Nephron (organoid): ENCODE measurements around the gene PPRC1.

Experiments
- H3K27ac Mint-ChIP-seq, 3 experiments: 2 replicates each; pipeline ENCODE4 v1.8.0; 2020; ENCODE audit warnings: mixed read lengths in 3 of 3, mild to moderate bottlenecking in 2 of 3, moderate library complexity in 1 of 3
- H3K27me3 Mint-ChIP-seq: 2 replicates; pipeline ENCODE4 v1.8.0; 2021; ENCODE audit warnings: low read depth, mild to moderate bottlenecking, moderate library complexity, mixed read lengths
- H3K36me3 Mint-ChIP-seq: 2 replicates; pipeline ENCODE4 v1.8.0; 2020; ENCODE audit warnings: low read depth, mixed read lengths
- H3K4me1 Mint-ChIP-seq: 2 replicates; pipeline ENCODE4 v1.8.0; 2020; ENCODE audit warnings: mixed read lengths
- H3K4me3 Mint-ChIP-seq, 3 experiments: 2 replicates each; pipeline ENCODE4 v1.8.0; 2020; ENCODE audit warnings: mild to moderate bottlenecking in 3 of 3, mixed read lengths in 3 of 3, moderate library complexity in 2 of 3
- H3K9me3 Mint-ChIP-seq: 2 replicates; pipeline ENCODE4 v1.8.0; 2020; ENCODE audit warnings: mixed read lengths
- TF ChIP-seq, protein P1 (sequence below), 3 experiments: fragments of 200-600 bp; sonication (generic); IDR thresholded peaks; one replicate each; pipeline ENCODE4 v1.5.0; 2021; ENCODE audit warnings: antibody characterized with exemption in 3 of 3; ENCODE audit not compliant: unreplicated experiment in 3 of 3

The PPRC1 gene

DNA sequence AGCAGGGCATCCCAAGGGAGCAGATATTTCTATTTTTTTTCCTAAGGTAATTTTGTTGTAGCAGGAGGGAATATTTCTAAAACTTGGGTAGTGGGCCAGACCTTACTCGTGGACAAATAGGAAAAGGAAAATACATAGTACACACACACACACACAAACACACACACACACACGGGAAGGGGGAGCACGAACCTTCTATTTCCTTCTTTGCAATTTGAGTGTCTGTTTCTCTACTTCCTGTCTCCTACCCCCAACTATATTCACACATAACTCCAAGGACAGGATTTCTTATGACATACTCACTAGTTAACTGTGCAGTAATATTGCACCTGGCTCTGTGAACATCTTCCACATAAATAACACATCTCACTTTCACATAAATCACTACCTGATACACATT is 17.1 kb upstream of the PPRC1 start:
- Mint-ChIP-seq H3K36me3 (peaks cover 18% of the 10 kb centered on the region), H3K27me3 (no peaks in the 10 kb centered on the region), H3K4me3 (peak overlapping the region; percentile 92 to 98 (median 97)), H3K27ac (peak overlapping the region; percentile 95 to 99 (median 96)), H3K9me3 (no peaks in the 10 kb centered on the region), H3K4me1 (peaks cover 65% of the 10 kb centered on the region)
- TF ChIP-seq, protein P1, sequence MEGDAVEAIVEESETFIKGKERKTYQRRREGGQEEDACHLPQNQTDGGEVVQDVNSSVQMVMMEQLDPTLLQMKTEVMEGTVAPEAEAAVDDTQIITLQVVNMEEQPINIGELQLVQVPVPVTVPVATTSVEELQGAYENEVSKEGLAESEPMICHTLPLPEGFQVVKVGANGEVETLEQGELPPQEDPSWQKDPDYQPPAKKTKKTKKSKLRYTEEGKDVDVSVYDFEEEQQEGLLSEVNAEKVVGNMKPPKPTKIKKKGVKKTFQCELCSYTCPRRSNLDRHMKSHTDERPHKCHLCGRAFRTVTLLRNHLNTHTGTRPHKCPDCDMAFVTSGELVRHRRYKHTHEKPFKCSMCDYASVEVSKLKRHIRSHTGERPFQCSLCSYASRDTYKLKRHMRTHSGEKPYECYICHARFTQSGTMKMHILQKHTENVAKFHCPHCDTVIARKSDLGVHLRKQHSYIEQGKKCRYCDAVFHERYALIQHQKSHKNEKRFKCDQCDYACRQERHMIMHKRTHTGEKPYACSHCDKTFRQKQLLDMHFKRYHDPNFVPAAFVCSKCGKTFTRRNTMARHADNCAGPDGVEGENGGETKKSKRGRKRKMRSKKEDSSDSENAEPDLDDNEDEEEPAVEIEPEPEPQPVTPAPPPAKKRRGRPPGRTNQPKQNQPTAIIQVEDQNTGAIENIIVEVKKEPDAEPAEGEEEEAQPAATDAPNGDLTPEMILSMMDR (IDR thresholded peaks at IDR 0.05; ENCODE audit: unreplicated experiment in 3 of 3): no peak

DNA sequence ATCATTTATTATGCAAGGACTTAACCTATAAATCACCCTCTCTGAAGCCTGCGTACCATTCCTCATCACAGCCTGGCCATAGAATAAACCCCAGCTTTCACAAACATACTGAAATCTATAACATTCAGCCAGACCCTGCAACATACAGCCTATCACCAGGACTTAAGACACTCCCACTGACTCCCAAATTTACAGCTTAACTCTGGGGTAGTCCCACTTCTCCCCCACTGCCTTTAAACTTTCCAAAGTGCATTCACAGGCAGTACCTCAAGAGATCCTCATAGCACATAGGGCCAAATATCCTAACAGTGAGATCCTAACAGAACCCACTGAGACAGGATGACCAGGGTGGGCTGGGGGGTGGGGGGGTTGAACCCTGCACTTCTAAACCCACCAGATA is 16.2 kb upstream of the PPRC1 start:
- Mint-ChIP-seq H3K36me3 (peaks cover 12% of the 10 kb centered on the region), H3K9me3 (no peaks in the 10 kb centered on the region), H3K4me3 (peak overlapping the region; percentile 92 to 98 (median 97)), H3K4me1 (peaks cover 72% of the 10 kb centered on the region), H3K27ac (peak overlapping the region; percentile 95 to 99 (median 96)), H3K27me3 (no peaks in the 10 kb centered on the region)
- TF ChIP-seq, protein P1 (IDR thresholded peaks at IDR 0.05; ENCODE audit: unreplicated experiment in 3 of 3): no peak

DNA sequence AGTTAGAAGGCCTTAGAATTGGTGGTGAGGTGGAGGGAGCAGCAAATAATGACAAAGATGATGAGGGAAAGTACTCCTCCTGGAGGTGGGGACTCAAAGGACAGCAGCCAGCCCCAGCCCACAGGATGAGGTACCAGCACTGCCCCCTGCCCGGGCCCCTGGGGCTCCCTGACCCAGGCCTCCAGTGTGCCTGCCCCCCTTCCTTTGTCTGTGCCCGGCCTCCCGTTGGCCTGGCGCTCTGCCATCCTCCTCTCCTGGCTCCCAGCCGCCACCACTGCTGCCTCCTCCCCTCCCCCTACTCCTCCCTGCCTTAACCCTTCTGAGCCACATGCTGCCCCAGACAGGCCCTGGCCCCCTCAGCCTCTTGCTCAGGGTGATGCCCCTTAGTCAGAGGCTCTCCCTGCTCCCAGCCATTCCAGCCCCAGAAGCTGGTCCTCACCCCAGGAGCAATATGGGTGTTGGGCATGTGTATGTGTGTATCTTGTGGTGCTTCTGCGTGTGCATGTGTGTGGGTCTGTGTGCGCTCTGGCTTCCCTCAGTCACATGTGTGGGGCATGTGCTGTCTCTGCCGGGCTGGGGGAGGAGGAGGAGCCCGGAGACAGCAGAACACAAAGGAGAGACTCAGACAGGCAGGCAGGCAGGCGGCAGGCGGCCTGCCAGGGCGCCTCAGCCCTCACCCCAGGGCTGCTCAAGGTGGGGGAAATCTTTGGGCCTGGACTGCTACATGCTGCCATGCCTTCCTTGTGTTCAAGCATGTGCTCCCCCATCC is 15.3 kb upstream of the PPRC1 start:
- TF ChIP-seq, protein P1 (IDR thresholded peaks at IDR 0.05; ENCODE audit: unreplicated experiment in 3 of 3): peak; percentile 19 to 28 (median 26)
- no peaks in the 10 kb centered on the region for H3K27me3 Mint-ChIP-seq
- H3K36me3 Mint-ChIP-seq: peaks cover 7% of the 10 kb centered on the region
- peak overlapping the region; percentile 95 to 99 (median 96) for H3K27ac Mint-ChIP-seq
- H3K4me3 Mint-ChIP-seq: peak overlapping the region; percentile 92 to 98 (median 97)
- H3K4me1 Mint-ChIP-seq: peaks cover 77% of the 10 kb centered on the region
- no peaks in the 10 kb centered on the region for H3K9me3 Mint-ChIP-seq

DNA sequence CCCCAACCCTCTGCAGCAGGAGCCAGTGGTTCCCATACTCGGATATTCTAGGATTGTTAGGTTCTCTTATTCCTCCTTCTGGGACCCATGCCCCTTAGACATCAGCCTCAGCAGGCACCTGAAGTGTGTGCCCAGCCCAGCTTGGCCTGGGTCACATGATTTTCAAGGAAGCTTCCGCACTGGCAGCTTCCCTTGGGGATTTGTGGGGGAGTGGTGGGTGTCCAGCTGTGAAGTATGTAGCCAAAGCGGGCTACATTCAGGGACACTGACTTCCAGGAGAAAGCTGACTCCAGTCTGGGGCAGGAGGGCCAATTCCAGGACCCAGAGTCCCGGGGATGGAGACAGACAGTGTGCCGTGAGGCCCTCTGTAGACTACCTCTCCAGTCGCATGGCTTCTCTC is 14.0 kb upstream of the PPRC1 start:
- Mint-ChIP-seq H3K4me3 (peak overlapping the region; percentile 92 to 98 (median 97)), H3K36me3 (no peaks in the 10 kb centered on the region), H3K27me3 (no peaks in the 10 kb centered on the region), H3K27ac (peak overlapping the region; percentile 95 to 99 (median 96)), H3K9me3 (no peaks in the 10 kb centered on the region), H3K4me1 (peaks cover 67% of the 10 kb centered on the region)
- TF ChIP-seq, protein P1 (IDR thresholded peaks at IDR 0.05; ENCODE audit: unreplicated experiment in 3 of 3): no peak

DNA sequence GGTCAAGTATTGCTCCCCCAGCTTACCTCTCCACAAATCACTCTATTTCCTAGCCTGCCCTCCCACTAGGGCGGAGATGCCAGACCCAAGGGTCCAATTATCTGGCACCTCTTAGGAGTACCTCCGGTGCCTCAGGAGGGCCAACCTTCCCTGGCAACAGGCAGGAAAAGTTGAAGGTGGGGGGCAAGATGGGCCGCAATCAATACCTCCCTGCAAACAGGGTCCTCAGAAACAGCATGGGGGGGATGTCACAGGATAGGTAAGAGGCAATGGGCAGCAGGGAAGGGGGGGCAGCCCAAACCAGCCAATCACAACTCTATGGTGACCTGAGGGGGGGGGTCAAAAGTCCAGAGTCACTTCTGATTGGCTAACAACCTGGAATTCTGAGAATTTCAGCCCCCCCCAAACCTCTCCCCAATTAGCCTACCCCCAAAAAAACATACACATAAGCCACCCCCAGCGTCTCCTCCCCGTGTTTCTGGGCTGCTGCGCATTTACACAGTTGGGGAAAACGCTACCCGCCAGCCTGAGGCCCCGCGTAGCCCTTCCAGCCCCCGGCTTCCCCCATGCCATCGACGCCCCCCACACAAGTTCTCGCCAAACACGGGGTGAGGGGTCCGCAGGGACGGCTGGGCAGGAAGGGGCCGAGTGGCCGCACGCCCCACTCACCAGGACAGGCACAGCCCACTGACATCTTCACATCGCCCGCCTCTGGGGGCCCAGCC is 13.3 kb upstream of the PPRC1 start:
- H3K27ac Mint-ChIP-seq: peak overlapping the region; percentile 95 to 99 (median 96)
- H3K4me3 Mint-ChIP-seq: peak overlapping the region; percentile 92 to 98 (median 97)
- H3K9me3 Mint-ChIP-seq: no peaks in the 10 kb centered on the region
- H3K36me3 Mint-ChIP-seq: no peaks in the 10 kb centered on the region
- H3K27me3 Mint-ChIP-seq: no peaks in the 10 kb centered on the region
- TF ChIP-seq, protein P1 (IDR thresholded peaks at IDR 0.05; ENCODE audit: unreplicated experiment in 3 of 3): no peak
- H3K4me1 Mint-ChIP-seq: peaks cover 67% of the 10 kb centered on the region
